GM19025 (cell line): ENCODE data around the gene CDCP2.

Experiments
- ATAC-seq: cut with Tn5 transposase; IDR thresholded peaks from one replicate; pipeline ENCODE4 v1.9.1; 2021; ENCODE audit warnings: mild to moderate bottlenecking, low read depth, moderate library complexity; ENCODE audit not compliant: unreplicated experiment

The CDCP2 gene

DNA sequence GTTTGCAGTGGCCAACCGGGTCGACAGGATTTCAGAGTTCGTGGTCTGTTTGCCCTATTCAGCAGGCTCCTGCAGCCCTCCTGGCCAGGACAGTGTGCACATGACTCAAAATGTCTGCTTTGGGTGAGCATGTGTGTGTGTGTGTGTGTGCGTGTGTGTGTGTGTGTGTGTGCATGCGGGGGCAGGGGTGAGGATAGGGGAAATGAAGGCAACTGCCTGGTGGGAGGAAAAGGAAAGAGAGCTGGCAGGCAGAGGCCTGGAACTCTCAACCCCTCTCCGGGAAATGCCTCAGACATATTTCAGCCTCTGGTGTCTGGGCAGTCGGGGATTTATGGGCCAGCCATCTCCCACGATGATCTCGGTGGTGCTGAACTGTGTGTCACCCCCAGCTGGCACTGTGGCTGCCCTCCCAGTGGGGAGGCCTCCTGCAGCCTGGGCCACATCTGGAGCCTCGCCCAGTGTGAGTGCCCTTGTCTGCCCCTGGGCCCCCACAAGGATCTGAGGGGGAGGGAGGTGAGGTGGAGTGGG is 15.2 kb downstream of the CDCP2 start:
- no peak for ATAC-seq

DNA sequence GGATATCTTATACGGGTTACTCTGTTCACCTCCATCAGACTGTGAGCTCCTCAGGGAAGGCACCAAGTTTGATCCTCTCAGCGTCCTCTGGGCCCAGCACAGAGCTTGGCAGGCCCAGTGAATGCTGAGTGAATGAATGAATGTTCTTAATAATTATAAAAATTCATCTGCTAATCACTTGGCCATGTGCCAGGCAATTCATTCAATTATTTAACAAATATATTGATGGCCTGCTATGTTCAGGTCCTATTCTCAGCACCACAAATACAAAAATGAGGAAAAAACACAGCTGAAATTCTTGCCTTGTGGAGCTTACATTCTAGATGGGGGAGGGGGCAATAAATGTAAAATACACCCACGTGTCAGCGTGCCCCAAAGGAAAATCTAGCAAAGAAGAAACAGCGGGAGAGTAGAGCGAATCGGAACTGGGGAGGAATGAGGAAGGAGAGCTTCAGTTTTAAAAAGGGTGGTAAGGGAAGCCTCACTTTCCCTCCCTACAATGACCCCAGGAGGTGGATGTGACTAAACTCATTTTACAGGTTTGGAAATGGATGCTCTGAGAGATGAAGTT is 15.8 kb downstream of the CDCP2 start:
- no peak for ATAC-seq

DNA sequence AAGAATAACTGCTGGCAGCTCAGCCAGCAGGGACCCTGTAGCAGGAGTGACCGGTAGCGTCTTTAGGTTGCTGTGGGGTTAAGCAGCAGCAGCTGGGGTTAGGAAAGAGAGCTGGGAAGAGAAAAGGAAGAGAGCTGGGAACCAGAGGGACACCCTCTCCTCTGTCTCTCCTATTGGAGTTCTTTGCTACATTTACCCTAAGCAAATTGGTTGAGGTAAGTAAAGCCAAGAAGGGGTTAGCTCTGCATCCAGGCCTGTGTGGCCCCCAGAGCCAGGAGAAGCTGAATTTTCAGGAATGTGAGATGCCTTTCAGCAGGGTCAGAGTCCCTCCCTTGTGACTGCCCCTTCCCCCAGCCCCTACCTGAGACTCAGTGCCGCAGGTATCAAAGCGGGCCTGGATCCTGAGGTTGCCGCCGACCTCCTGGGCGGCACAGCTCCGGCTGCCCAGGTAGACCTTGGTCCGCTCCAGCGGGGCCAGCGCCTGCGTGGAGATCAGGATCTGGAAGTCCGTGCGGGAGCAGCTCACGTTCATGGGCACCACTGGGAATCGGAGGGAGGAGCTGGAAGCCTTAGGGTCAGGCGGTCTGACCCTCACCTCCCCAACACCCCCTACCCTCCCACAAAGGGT is 16.4 kb downstream of the CDCP2 start:
- no peak for ATAC-seq

DNA sequence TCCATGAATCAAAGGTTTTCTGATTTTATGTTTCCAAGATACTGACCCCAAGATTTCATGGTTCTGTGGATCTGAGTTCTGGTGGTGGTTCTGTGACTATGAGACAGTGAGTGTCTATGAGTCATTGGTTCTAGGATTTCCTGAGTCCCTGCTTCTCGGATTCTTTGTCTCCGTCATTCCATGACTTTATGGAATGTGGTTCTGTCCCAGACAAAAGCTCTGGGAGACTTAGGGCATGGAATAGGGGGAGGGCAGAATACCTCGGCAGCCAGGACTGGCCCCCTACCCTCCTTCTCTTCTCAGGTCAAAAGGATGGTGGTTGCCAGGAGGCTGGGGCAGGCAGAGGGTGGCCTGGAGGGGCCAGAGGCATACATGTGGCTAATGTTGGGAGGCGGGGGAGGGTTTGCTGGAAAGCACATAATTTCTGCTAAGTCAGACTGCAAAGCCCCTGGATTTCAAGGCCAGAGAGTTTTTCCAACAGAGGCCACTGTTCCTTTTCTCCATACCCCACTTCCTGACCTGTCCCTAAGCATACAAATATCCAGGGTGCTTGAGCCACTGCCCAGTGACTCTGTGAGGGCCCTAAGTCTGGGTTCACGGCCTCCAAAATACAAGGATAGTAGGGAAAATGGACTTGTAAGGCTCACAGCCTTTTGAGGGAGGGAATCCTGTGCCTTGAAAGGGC is 17.2 kb downstream of the CDCP2 start:
- no peak for ATAC-seq

DNA sequence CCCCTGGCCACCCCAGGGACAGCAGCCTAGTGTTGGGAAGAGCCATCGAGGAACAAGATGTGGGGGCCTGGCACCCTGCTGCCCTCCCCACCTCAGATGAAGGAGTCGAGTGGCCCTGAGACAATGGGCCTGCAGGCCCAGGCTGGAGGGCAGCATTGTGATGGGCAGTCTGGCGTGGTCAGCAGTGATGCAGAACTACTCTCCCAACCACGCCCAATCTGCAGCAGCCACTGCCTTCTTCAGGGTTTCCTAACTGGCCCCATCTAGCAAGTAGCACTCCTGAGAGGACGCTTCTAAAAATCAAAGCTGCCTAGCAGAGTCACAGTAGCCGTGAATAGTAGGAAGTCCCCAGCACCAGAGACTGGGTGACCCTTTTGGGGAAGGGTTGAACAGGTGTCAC is 18.5 kb downstream of the CDCP2 start:
- ATAC-seq = no peak

DNA sequence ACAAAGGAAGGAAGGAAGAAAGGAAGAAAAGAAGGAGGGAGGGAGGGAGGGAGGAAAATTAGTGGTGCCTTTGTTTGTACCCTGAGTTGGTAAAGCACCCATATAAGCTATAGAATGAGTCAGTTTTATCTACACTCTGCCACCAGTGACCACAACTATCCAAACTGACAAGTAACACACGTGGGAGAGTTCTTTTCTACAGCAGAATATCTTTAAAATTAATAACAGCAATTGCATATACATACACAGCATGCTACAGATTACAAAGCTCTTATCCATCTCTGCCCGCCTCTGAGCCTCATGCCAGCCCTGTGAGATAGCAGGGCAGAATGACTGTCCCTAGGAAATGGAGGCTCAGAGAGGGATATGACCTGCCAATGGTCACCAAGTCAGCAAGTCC is 20.3 kb downstream of the CDCP2 start:
- ATAC-seq = no peak

DNA sequence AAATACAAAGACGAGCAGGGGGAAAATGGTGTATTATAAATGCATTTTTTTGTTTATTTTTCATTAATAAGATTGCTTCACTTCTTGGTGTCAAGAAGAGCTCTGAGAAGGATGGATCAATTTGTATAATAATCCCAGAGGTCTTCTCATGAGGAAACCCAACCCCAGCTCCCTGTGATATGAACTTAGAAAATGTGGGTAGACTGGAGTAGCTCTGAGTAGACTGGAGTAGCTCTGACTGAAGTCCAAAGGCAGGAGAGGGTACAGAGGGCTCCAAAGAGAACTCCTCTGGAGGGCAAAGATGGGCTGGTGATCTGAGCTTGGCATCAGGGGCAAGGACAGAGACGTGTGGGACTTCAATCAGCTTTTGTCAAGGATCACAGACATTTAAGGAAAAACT is 21.4 kb downstream of the CDCP2 start:
- no peak for ATAC-seq

DNA sequence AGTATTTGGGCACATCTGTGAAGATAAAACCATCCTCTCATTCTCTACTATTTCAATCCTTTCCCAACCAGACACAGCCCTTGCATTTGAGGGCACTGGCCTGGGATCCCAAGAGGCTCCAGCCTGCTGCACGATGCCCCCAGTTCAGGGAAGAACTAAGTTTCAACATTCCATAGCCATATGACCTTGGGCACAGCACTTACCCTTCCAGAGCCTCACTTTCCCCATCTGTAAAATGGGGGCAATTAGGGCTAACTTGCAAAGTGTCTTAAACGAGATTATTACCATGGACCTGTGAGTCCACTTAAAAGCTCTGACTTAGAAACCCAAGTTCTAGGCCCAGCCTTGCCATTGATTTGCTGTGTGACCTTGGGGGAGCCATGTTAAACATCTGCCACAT is 22.9 kb downstream of the CDCP2 start:
- no peak for ATAC-seq

DNA sequence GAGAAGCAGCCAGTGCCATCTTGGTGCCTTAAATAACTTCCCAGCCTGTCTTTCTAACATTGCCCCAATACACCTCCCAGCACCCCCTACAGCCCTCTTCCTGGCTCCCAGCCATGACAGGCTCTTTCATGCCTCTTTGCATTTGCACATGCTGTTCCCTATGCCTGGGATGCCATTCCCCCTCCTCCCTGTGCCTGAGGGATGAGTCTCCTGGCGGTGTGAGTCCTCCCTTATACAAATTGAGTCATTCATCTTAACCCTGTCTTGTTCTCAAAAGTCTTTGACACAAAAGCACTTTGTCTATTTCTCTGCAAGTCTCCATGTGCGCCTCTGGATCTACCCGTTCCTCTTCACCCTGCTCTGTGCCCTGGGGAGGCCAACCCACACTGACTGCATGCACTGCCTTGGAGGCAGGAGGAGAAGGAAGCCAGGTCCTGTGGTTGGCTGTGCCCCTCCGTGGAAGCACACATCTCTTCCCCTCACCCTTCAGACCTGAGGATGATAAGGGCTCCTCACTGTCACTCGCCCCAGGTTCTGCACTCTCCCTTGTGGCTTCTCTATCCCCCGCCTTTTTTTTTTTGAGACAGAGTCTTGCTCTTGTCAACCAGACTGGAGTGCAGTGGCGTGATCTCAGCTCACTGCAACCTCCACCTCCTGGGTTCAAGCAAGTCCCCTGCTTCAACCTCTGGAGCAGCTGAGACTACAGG is 25.1 kb downstream of the CDCP2 start:
- ATAC-seq = no peak

DNA sequence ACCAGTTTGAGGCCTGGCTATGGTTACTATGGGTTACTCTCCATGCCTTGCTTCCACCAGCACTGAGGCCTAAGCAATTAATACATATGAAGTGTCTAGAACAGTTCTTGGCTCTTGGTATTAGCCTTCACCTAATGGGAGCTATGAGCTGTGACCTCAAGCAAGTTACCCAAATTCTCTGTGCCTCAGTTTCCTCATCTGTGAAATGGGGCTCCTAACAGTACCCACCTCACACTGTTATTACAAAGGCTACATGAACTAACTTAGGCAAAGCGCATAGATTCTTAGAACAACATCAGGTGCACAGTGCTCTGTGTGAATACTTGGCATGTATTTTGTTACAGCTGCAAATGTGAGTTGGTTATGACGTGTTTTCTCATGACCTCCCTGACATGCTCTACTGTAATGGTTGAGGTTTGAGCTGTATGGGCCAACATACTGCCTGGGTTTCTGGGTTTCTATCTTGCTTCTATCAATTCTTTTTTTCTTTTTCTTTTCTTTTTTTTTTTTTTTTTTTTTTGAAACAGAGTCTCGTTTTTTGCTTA is 26.5 kb downstream of the CDCP2 start:
- no peak for ATAC-seq

DNA sequence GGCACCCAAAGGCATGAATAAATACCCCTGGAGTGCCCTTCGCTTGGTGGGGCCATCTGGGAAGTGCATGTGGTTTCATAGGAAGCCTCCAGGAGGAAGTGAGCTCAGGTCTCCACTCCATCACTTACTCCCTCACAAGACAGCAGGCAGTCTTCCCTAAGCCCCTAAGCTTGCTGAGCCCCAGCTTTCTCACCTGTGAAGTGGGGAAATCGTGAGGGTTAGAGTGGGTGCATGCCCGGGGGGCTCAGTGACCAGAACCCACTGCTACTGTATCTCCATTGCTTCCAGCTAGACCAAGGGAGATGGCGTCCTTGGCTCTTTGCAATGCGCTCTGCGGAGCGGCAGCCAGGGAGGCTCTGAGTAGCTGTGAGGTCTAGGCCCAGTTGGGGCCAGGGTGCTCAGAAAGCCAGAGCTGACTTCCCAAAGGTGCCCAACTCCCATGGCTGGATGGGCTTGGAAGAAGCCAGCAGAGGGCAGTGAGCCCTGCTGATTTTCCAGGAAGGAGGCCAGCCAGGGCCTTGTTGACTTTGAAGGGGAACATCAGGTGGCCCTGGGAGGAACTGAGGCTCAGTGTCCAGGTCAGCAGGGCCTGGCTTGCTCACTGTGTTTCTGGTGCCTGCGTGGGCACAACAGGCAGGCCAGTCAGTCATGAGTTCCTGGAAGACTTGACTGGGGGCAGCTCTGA is 27.3 kb downstream of the CDCP2 start:
- ATAC-seq = no peak

DNA sequence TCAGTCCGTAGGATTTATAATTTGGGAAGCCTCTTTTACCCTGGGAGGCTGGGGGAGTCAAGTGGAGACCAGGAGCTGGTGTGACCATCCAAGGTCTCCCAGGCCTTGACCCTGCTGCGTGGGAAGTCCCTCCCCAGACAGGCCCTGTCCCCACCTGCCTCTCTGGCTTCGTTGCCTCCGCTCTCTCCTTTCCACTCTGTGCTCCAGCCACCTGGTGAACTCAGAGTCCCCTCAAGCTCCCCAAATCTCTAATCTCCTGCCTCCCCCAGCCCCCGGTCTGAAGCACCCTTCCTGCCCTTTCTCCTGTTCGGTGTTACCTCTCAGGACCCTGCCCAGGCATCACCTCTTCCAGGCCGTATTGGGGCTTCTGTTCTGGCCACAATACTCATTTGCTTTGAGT is 27.9 kb downstream of the CDCP2 start:
- no peak for ATAC-seq

DNA sequence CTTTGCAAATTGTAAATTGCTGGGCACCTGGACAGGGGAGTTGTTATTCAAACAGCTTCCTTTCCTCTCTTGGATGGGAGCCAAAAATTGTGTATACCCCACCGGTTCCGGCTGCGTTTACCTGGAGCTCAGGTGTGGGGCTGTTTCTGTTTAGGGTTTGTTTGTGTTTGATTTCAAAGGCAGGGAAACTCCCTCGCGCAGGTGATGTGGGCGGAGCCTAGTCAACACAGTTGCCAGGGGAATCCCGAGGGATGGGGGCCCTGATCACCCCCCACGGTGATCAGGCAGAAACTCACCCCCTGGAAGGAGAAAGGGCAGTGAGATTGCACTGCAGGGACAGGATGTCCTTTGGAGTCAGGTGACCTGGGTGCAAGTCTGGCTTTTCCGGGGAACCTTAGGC is 28.3 kb downstream of the CDCP2 start:
- ATAC-seq = no peak

DNA sequence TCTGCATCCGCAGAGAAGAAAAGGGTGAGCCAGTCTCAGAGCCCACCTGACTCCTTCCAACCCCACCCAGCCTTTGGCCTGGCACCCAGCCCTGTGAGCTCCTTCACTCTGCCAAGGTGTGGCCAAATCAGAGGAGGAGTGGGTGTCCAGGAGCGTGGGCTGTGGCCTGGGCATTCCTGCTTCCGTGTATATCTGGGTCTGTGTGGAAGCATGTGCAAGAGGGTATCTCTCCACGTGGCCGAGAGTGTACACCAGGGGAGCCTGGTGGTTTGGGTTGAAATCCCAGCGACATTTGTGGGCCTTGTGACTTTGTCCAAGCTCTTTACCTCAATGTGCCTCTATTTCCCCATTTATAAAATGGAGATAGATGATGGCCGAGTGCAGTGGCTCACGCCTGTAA is 29.8 kb downstream of the CDCP2 start:
- no peak for ATAC-seq

DNA sequence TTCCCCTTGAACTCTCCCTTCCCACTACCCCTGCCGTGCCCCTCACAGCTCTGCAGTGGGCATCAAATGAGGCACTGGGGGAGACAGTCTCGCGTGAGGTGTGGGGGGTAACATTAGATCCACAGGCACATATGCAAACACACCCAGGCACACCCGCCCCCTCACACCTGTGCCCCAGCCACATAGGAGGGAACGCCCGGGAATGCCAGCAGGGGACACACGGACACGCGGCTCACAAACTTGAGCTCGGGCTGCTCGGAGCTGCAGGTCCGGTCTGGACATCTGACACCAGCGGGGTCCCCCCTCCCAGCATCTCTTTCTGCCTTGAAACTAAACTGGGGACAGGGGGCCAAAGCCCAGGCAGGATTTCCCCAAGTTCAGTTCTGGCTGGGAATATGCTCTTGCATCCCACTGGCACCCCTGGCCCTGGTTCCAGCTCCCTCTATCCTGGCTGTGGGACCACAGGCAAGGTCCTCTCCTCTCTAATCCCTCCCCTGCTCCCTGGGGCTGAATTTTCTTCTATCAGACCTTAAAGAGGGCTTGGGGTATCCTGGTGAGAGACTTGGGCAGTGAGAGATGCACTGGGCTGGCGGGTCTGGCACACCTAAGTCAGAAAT is 30.6 kb downstream of the CDCP2 start:
- no peak for ATAC-seq

DNA sequence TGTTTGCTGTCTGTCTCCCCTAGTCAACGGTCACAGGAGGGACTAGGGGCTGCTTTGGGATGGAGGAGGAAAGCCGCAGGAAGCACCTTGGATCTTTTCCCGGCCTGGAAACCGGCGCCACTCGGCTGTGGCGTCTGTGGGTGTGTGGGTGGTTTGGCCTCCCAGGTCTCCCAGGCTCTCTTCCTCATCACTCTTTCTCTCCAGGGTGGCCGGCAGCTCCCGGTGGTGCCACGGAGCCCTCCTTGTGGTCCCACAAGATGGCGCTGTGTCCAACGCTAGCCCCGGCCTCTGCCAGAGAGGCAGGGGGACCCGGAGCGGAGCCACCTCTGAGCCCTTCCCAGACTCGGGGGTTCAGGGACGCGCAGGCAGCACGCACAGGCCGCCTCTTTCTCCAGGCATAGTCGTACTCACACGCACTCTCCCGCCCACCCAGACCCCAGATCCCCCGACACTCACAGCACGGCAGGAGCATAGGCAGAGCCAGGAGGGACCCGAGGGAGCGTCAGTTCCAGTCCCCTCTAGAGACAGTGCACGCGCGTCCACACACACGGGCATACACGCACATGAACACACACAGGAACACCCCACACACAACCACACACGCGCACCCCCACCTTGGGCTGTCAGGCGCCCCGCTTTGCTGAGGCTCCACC is 31.2 kb downstream of the CDCP2 start:
- ATAC-seq = no peak

DNA sequence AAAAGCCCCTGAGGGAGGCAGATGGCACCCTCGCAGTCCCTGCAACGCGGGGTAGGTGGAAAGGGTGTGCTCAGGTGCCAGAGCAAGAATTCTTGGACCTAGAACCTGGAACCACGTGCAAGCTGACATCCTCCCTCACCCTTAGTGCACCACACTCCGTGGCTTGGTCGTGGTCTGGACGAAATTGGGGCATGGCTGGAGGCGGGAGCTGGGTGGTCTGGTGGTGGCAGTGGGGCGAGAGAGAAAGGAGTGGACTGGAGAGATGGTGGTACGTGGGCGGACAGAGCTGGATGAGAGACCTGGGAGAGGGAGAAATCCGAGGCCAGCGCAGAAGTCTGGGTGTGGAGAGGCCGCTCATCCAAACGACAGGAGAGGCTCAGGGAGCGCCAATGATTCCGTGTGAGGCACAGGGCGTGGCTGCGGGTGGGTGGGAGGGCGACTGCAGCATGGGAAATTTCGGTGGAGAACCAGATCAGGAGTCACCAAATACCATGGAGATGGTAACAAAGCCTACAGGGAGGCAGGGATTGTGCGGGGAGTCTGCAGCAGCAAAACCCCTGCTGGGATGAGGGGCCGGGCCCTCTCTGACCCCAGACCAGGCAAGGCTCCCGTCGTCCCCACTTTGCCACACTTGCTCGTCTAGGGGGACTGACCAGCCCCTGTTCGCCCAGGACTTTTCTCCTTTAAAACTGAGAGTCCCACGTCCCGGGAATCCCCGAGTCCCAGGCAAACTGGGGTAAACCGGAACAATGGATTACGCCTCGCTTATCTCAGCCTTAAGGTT is 31.9 kb downstream of the CDCP2 start:
- ATAC-seq = no peak

DNA sequence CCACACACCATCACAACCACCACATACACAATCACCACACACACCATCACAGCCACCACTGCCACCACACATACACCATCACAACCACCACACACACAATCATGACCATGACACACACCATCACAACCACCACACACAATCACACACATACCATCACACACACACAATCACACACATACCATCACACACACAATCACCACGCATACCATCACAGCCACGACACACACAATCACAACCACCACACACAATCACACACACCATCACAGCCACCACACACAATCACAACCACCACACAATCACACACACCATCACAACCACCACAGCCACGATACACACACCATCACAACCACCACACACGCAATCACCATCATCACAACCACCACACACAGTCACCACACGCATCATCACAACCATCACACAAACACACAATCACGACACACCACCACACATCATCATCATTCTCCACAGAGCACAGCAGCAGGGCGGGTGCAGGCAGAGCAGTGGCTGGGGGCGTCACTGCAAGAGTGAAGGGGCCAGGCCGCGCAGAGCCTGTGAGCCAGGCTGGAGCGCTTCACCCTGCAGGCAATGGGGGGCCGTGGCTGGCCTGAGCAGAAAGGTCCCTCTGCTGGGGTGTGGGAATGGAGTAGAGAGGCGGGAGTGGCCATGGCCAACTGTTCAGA is 32.6 kb downstream of the CDCP2 start:
- ATAC-seq = no peak
